ENCODE measurements around the gene PPP1R2B.
"Not testable (repeated sequence)": the region's sequence is repeated elsewhere in the genome, so short reads cannot be mapped to it uniquely, and the experiment has no call there.

Gene PPP1R2B

GRCh38 chr5:156834916-156835315, 15.2 kb upstream of the PPP1R2B start:
- H3K27me3 ChIP-seq, result no peaks in the 10 kb centered on the region
- no peaks in the 10 kb centered on the region for H3K36me3 ChIP-seq
- H3K4me1 ChIP-seq, result no peaks in the 10 kb centered on the region
- no peak overlapping the region for H3K4me3 ChIP-seq (ENCODE audit: low read depth, low read length)
- H3K9me3 ChIP-seq, result no peaks in the 10 kb centered on the region; the same call in 1 of the 2 replicates
- no peak for TF ChIP-seq CTCF (IDR thresholded peaks at IDR 0.05; ENCODE audit: low read depth, low read length)
- DNase-seq, result no peak

- TF ChIP-seq CTCF (IDR thresholded peaks at IDR 0.05; ENCODE audit: low read depth, low read length), result no peak
- no peak for DNase-seq
- H3K4me3 ChIP-seq (ENCODE audit: low read depth, low read length), result no peak overlapping the region
- no peaks in the 10 kb centered on the region; the same call in 1 of the 2 replicates for H3K9me3 ChIP-seq
- H3K36me3 ChIP-seq, result no peaks in the 10 kb centered on the region
- no peaks in the 10 kb centered on the region for H3K4me1 ChIP-seq
- no peaks in the 10 kb centered on the region for H3K27me3 ChIP-seq
Measured at GRCh38 chr5:156835905-156836304, 14.2 kb upstream of the PPP1R2B start.

- Histone ChIP-seq H3K4me1 (no peaks in the 10 kb centered on the region), H3K36me3 (no peaks in the 10 kb centered on the region), H3K27me3 (no peaks in the 10 kb centered on the region), H3K9me3 (no peaks in the 10 kb centered on the region; the same call in 1 of the 2 replicates), H3K4me3 (ENCODE audit: low read depth, low read length) (no peak overlapping the region)
- TF ChIP-seq CTCF (IDR thresholded peaks at IDR 0.05; ENCODE audit: low read depth, low read length), result no peak
- DNase-seq, result no peak
Measured at GRCh38 chr5:156836846-156837245, 13.2 kb upstream of the PPP1R2B start.

GRCh38 chr5:156838961-156839360, 11.1 kb upstream of the PPP1R2B start:
- H3K36me3 ChIP-seq, result no peaks in the 10 kb centered on the region
- no peak for TF ChIP-seq CTCF (IDR thresholded peaks at IDR 0.05; ENCODE audit: low read depth, low read length)
- no peak overlapping the region for H3K4me3 ChIP-seq (ENCODE audit: low read depth, low read length)
- DNase-seq, result no peak
- H3K4me1 ChIP-seq, result no peaks in the 10 kb centered on the region
- H3K9me3 ChIP-seq, result no peaks in the 10 kb centered on the region; the same call in 1 of the 2 replicates
- no peaks in the 10 kb centered on the region for H3K27me3 ChIP-seq

- no peak overlapping the region for H3K4me3 ChIP-seq (ENCODE audit: low read depth, low read length)
- H3K27me3 ChIP-seq, result no peaks in the 10 kb centered on the region
- H3K36me3 ChIP-seq, result no peaks in the 10 kb centered on the region
- TF ChIP-seq CTCF (IDR thresholded peaks at IDR 0.05; ENCODE audit: low read depth, low read length), result no peak
- no peaks in the 10 kb centered on the region; the same call in 1 of the 2 replicates for H3K9me3 ChIP-seq
- H3K4me1 ChIP-seq, result no peaks in the 10 kb centered on the region
- no peak for DNase-seq
Measured at GRCh38 chr5:156841737-156842136, 8.4 kb upstream of the PPP1R2B start.

GRCh38 chr5:156846914-156847313, 3.2 kb upstream of the PPP1R2B start:
- DNase-seq, result no peak
- Histone ChIP-seq H3K9me3 (no peaks in the 10 kb centered on the region; the same call in 1 of the 2 replicates), H3K27me3 (no peaks in the 10 kb centered on the region), H3K36me3 (no peaks in the 10 kb centered on the region), H3K4me3 (ENCODE audit: low read depth, low read length) (no peak overlapping the region), H3K4me1 (no peaks in the 10 kb centered on the region)
- no peak for TF ChIP-seq CTCF (IDR thresholded peaks at IDR 0.05; ENCODE audit: low read depth, low read length)

GRCh38 chr5:156848447-156848846, 1.6 kb upstream of the PPP1R2B start:
- H3K27me3 ChIP-seq; DNase-seq; H3K4me1 ChIP-seq; H3K36me3 ChIP-seq; H3K9me3 ChIP-seq; H3K4me3 ChIP-seq (ENCODE audit: low read depth, low read length): not testable (repeated sequence)

All from BE2C (cell line).